Stimulated activated CD4-positive, alpha-beta T cell treated with anti-CD3 and anti-CD28 coated beads, Interleukin-2, amount 100 ng/mL, for 48 hours (primary cell): ENCODE measurements around the gene MDGA2.
"Not testable (repeated sequence)": the region's sequence is repeated elsewhere in the genome, so short reads cannot be mapped to it uniquely, and the experiment has no call there.

Experiments used
- DNase-seq, 2 donors: peaks; one replicate each; pipeline ENCODE4 v3.0.0-alpha.2; 2020

MDGA2 gene

GRCh38 chr14:47675466-47676314 lies at the start of gene MDGA2:
Gene MDGA2, minus strand, starts transcription at chr14:47675605.
- no peak for DNase-seq

DNA sequence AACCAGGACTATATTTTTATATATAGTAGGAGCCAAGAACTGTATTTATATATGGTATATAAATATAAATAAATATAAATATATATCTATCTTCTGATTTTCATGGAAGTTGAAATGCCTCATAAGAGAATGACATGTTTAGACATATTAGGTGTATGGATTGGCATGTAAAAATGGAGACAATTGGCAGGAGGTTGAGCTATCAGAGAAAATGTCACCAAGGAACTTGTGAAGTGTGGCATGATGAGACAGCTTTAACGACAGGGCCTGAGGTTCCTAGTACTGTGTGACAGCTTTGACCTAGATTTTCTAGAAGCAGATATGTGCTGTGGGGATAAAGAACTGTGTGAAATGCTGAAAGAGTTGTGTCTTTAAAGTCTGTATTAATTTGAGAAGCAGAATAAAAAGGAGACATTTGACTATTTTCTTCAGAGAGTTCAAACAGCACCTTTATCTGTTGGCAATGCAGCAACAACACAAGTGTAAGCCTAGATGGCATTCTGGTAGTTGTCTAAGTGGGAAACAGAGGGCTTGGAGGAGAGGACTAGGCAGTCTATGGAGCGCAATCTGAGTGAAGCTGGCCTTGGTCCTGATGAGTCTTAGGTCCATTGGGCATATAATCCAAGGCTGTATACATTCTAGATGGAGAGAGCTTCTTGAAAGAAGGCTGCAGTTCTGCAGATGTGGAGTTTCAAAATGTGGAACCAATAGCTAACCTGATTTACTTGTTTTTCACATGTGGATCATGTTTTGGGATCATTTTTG lies 47.7 kb upstream of the MDGA2 start:
- no peak for DNase-seq

DNA sequence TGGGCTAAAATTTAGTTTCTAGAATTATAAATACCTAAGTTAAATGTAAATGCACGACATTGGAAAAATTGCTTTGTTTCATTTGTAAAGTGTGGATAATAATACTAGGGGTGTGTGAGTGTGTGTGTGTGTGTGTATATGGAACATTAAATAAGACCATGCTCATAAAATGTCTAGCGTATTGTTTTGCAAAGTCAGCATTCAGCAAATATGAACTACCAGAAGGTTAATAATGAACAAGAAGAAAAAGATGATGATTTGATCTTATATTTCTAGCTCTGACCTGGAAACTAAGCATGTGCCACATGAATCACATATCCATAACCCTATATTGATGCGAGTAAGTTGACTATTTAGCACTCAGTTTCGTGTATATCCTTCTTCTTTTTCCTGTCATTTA lies 44.9 kb upstream of the MDGA2 start:
- DNase-seq = no peak

- DNase-seq = no peak
Measured at GRCh38 chr14:47715330-47715729, 39.9 kb upstream of the MDGA2 start.

GRCh38 chr14:47710581-47710980 lies 35.2 kb upstream of the MDGA2 start:
- no peak for DNase-seq

DNA sequence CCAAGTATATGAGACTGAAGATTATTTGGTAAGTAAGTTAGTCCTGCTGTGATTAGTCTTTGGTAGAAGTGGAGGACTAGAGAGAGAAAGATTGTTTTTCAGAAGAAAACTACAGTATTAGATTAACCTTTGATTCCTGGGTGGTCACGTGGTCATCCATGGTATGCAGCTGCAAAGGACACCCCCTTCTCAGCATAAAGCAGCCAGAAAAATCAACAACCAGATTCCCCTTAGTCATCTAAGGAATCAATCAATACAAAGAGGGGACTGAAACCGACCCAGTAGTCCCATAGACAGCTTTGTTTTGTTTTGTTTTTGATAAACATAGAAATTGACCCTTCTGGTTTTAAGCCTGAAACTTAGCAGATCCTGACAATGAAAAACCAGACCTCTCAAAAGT lies 30.3 kb upstream of the MDGA2 start:
- no peak for DNase-seq

- DNase-seq = no peak
Measured at GRCh38 chr14:47691829-47692228, 16.4 kb upstream of the MDGA2 start.

DNA sequence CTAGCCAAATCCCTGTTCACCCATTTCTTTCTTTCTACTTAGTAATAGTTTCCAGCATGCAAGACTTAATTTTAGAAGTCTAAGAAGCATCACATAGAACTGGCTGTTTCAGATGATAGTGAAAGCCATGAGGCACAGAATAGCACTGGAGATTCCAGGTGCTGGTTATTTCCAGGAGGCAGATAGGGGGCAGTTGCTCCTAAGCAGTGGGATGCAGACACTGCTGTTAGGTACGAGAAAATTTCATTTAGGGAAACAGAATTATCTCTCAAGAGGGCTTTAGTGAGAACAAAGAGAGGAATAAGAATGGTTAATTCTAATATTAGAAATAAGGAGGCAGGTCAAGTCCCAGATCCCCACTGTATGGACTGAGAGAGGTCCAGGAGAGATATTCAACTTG lies 3.6 kb upstream of the MDGA2 start:
- DNase-seq = no peak

GRCh38 chr14:47678157-47678556 lies 2.8 kb upstream of the MDGA2 start:
- DNase-seq = no peak

DNA sequence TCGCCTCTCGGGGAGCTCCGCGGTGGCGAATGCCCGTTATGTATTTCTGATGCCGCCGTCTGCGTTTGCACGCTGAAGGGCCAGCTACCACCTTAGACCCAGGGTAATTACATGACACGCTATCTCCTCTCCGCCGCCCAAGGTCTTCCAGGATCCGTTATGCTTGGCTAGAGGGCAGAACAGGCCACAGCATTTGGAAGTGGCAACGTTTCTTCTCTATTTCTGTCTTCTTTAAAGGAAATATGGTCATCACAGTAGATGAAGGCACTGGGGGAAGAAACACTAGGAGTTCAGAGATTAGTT lies 861 bp upstream of the MDGA2 start:
- no peak for DNase-seq

DNA sequence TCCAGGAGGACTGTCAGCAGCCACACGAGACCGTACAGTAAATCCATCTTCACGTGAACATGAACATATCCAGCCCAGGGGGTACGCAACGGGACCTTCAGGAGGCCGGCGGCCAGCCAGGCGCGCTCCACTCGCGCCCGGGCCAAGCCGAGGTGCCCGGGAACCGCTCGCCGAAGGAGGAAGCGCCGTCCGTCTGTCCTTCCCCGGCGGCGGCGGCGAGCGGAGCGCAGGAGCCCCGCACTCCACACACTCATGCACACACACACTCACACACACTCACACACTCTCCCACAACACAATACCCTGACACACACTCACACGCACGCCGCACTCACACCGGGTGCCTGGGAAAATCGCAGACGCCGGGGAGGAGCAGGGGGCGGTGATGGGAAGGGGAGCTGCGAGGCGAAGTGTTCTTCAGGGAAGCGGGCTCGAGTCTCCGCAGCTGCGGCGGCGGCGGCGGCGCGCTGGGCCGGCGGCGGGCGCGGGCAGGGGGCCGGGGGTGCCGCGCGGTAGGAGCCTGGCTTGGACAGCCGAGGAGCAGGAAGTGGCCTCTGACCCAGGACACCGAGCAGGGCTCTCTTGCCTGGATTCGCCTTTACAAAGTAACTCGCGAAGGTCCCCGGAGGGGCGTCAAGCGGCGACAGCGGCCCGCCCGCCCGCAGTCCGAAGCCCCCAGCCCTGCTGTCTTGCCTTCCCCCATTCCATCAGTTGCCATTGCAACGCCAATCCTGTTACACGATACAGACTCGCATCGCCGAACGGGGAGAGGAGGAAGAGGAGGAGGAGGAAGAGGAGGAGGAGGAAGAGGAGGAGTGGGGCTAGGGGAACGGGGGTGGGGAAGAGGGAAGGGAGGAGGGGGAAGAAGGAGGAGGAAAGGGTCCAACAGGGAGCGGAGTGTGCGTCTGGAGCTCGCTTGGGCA lies 601 bp downstream of the MDGA2 start:
- DNase-seq = no peak

DNA sequence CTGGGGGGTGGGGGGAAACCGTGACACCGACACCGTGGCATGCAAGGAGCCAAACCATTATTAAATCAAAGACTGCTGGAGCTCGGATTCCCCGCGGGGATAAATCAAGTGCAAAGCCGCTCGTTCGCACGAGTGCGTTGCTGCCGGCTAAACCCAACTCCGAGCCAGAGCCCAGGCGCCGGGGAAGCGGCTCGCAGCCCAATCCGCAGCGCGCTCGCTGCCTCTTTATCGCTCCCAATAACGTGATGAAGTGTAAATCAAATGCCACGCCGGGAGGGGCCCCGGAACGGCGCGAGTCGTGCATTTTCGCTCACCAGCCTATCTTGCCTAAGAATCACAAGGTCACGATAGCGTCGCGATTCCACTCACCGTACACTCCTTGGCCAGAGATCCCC lies 1.3 kb downstream of the MDGA2 start:
- DNase-seq = no peak

- DNase-seq = no peak
Measured at GRCh38 chr14:47665337-47666134, 9.9 kb downstream of the MDGA2 start.

- no peak for DNase-seq
Measured at GRCh38 chr14:47662466-47662865, 12.9 kb downstream of the MDGA2 start.

GRCh38 chr14:47660158-47660557 lies 15.2 kb downstream of the MDGA2 start:
- no peak for DNase-seq

DNA sequence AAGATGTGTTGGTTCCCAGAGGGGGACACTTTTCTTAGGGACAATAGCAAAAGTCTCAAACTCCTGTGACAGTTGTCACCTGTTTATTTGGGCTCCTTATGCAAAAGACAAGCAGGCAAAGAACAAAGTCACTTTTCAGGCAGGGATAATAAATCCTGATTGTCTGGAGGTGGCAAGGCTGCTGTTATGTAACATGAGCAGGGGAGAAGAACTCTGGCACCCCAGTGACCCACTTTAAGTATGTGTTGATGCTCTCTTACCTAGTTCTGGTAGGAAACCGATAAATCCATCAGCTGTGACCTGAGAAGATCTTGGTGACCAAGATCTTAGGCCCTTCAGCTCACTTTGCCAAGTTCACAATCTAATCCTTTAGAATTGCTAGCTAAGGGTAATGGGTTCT lies 17.4 kb downstream of the MDGA2 start:
- no peak for DNase-seq

DNA sequence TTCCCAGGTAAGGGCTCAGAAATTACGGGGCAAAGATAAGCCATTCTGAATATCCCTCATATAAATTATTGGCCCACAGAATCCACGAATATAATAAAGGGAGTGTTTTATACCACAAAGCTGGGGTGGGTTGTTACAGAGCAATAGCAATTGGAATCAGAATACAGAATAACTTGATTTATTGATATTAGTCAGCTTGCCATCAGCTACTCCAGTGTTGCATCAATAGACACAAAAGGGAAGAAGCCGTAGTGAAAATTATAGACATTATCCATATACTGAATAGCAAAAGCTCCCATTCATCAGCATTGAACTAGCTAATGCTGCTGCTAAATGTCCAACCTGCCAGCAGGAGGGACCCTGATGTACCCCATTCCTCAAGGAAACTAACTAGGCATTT lies 18.3 kb downstream of the MDGA2 start:
- DNase-seq = no peak

- DNase-seq = no peak
Measured at GRCh38 chr14:47651337-47651736, 24.1 kb downstream of the MDGA2 start.

- no peak for DNase-seq
Measured at GRCh38 chr14:47637753-47638152, 37.7 kb downstream of the MDGA2 start.

DNA sequence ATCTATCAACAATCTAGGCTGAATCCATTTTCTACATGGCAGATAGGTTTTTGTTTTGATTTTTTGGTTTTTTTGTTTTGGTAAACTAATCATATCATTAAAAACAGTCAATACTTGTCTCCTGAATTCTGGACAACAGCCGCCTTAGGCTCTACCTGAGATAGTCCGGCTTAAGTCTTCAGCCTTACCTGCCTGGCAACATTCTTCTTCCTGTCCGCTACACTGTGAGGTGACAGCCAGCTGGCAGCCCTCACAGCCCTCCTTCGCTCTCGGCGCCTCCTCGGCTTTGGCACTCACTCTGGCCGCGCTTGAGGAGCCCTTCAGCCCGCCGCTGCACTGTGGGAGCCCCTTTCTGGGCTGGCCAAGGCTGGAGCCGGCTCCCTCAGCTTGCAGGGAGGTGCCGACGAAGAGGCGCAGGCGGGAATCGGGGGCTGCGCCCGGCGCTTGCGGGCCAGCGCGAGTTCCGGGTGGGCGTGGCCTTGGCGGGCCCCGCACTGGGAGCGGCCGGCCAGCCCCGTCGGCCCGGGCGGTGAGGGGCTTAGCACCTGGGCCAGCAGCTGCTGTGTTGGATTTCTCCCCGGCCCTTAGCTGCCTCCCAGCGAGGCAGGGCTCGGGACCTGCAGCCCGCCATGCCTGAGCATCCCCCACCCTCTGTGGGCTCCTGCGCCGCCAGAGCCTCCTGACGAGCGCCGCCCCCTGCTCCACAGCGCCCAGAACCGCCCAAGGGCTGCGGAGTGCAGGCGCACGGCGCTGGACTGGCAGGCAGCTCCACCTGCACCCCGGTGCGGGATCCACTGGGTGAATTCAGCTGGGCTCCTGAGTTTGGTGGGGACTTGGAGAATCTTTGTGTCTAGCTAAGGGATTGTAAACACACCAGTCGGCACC lies 49.0 kb downstream of the MDGA2 start:
- DNase-seq = no peak

DNA sequence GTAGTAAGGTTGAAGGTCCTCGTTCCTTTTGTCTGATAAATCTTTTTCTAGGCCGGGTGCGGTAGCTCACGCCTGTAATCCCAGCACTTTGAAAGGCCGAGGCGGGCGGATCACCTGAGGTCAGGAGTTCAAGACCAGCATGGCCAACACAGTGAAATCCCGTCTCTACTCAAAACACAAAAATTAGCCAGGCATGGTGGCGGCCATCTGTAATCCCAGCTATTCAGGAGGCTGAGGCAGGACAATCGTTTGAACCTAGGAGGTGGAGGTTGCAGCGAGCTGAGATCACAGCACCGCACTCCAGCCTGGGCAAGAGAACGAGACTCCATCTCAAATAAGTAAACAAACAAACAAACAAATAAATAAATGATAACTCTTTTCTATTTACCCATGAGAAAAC lies 51.3 kb downstream of the MDGA2 start:
- not testable (repeated sequence) for DNase-seq

- no peak for DNase-seq
Measured at GRCh38 chr14:47619392-47619791, 56.0 kb downstream of the MDGA2 start.
